ENCODE results near the gene SLC35B2.

The SLC35B2 gene

DNA sequence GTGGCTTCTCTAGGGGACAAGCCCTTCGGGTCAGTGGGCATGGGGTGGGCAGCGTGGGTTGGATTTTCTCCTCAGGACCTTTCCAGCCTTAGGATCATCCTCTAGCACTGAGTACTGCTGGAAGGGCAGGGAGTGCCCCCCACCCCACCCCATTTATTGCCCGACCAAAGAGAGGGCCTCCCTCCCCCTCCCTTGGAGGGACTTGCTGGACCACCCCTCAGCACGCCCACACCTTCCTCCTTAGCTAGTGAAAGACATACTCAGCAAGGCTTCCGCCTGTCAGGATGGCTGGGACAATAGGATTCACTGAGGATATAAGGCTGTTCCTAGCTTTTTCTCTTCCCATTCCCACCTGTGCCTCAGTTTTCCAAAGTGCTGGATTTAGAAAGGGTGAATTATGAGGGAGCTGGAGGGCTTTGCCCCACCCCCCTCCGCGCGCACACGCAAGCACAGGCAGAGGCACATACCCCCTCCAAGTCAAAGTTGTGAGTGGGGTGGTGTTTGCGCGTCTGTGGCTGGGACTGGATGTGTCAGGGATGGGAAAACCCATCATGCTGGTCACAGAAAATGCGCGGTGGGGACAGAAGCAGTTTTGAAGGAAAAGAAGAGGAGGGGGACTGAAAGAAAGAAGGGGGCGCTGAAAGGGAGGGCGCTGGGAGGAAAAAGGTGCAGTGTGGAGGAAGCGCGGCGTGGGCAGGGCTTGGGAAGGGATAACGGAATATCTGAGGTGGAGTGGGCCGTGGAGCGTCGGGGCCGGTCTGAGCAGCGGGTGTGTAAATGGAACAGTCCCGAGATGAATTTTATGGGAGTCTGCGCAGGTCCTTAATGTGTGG, 34.6 kb downstream of the SLC35B2 start:
- DNase-seq (ENCODE audit: low spot score) = no peak

DNA sequence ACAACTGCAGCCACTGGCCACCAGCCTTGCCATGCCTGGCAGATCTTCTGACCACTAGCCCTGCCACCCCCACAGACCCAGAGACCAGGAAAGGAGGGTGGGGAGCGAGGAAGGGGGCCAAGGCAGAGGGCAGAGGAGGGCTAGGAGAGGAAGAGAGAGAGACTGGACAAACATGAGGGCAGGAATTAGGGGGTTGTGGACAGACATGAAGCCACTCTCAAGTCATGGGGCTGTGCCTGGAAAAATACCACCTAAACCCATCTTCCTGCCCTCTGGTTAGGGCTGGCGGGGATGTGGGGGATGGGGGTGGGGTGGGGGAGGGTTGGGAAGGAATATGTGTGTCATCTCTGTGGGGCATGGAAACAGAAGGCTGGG, 35.4 kb downstream of the SLC35B2 start:
- DNase-seq (ENCODE audit: low spot score) = no peak

GRCh38 chr6:44221291-44221960, 35.9 kb downstream of the SLC35B2 start:
- DNase-seq (ENCODE audit: low spot score) = peak; percentile 81

DNA sequence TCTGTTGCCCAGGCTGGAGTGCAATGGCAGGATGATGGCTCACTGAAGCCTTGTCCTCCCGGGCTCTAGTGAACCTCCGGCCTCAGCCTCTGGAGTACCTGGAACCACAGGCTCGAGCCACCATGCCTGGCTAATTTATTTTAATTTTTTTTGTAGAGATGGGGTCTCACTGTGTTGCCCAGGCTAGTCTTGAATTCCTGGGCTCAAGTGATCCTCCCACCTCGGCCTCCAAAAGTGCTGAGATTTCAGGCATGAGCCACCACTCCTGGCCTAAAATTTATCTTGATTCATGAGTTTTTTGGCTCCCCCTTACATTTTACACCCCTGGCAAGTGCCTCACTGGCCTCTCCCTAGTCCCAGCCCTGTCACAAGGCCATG, 36.4 kb downstream of the SLC35B2 start:
- DNase-seq (ENCODE audit: low spot score) = no peak

- no peak for DNase-seq (ENCODE audit: low spot score)
Observed at GRCh38 chr6:44219815-44220784, 37.2 kb downstream of the SLC35B2 start.

- DNase-seq (ENCODE audit: low spot score) = peak; percentile 79
Observed at GRCh38 chr6:44219053-44219814, 38.1 kb downstream of the SLC35B2 start.

GRCh38 chr6:44217332-44218143, 39.8 kb downstream of the SLC35B2 start:
- peak; percentile 54 for DNase-seq (ENCODE audit: low spot score)

DNA sequence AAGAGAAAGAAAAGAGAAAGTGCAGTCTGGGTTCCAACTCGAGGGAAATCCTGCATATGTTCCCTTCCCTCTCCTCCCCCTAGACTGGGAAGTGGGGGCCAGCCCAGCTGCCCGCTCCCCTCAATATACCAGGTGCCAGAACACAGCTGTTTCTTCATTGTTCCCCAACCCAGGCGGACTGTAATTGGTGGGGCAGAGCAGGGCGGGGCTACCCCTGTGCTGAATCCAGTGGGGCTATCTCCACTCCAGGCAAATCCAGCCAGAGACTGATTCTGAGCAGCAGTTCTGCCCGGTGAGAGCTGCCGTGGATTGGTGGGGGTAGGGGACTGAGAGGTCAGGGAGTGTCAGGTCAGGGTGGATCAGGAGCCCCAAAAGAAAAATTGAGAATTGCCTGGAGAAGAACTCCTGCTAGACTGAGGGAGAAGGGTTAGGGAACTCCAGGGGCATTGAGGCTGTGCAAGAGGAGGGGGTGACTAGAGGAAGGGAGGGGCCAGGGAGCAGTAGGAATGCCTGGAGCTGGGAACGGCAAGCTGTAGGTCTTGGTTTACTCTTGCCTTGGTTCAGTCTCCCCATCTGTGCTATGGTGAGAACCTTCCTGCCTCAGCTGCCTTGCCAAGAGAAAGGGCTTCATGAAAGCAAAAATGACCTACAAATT, 40.5 kb downstream of the SLC35B2 start, which contains the start of gene MYMX:
Gene MYMX, plus strand, starts transcription at position 250 of the 655 bp plus-strand sequence. CDS start 546 bp downstream, outside the sequence.
- no peak for DNase-seq (ENCODE audit: low spot score)

GRCh38 chr6:44214307-44214706, 43.0 kb downstream of the SLC35B2 start:
- no peak for DNase-seq (ENCODE audit: low spot score)

- DNase-seq (ENCODE audit: low spot score) = no peak
Observed at GRCh38 chr6:44211284-44211683, 46.0 kb downstream of the SLC35B2 start.

- no peak for DNase-seq (ENCODE audit: low spot score)
Observed at GRCh38 chr6:44207966-44208365, 49.4 kb downstream of the SLC35B2 start.

Small RNA genes within 50 kb of the gene (small RNA-seq; reads per million reads assigned to genes)
- gene RN7SL811P = 0 reads per million in 2 experiments
